CD4-positive, alpha-beta T cell (primary cell): ENCODE data around the gene SPECC1. TPM values are rescaled to one million over a fixed set of nuclear protein-coding genes. Genes with fewer than 3 reads are reported as not detected.

ENCODE experiments used
- ATAC-seq: fragments of 200-7000 bp; cut with Tn5 transposase; one replicate; pipeline ENCODE4 v1.10.0; 2022; ENCODE audit warnings: mild to moderate bottlenecking; ENCODE audit not compliant: poor library complexity
- CTCF ChIA-PET: fragments of 350-600 bp; sonication (Branson Sonifier 250); formaldehyde crosslinking; loops from one replicate; lab custom pipeline; 2021; ENCODE audit warnings: antibody characterized with exemption, inconsistent platforms; lab: Charles Lee
- POLR2A ChIA-PET: fragments of 350-600 bp; sonication (Branson Sonifier 250); formaldehyde crosslinking; loops from one replicate; lab custom pipeline; 2021; ENCODE audit warnings: antibody characterized with exemption, inconsistent platforms; lab: Charles Lee
- DNase-seq, 14 experiments: peaks; one replicate each; pipeline ENCODE4 v3.0.0-alpha.2; 2013 to 2020; ENCODE audit warnings: mixed read lengths in 2 of 14
- H3K27ac ChIP-seq, 2 donors: one replicate each; pipeline versions ENCODE4 v1.5.1 to v1.7.0; 2013; ENCODE audit warnings: low read length in 2 of 2, low read depth in 1 of 2, mild to moderate bottlenecking in 1 of 2
- H3K27me3 ChIP-seq, 2 experiments: 1 replicate in 1 of 2; 2 replicates in 1 of 2; pipeline versions ENCODE4 v1.6.1 to v1.7.0; 2013; ENCODE audit warnings: low read length in 2 of 2, control low read depth in 1 of 2, mild to moderate bottlenecking in 1 of 2, moderate library complexity in 1 of 2; ENCODE audit not compliant: insufficient read depth in 2 of 2, control insufficient read depth in 1 of 2
- H3K36me3 ChIP-seq: one replicate; pipeline ENCODE4 v1.6.1; 2013; ENCODE audit warnings: low read length, control low read depth; ENCODE audit not compliant: insufficient read depth
- H3K4me1 ChIP-seq: one replicate; pipeline ENCODE4 v1.6.1; 2013; ENCODE audit warnings: low read length, control low read depth; ENCODE audit not compliant: insufficient read depth
- H3K4me3 ChIP-seq: one replicate; pipeline ENCODE4 v1.5.1; 2013; ENCODE audit warnings: mild to moderate bottlenecking, low read length, moderate library complexity
- H3K9me3 ChIP-seq, 2 experiments: 1 replicate in 1 of 2; 2 replicates in 1 of 2; pipeline versions ENCODE4 v1.6.1 to v1.7.0; 2013; ENCODE audit warnings: low read length in 2 of 2, mild to moderate bottlenecking in 2 of 2, control low read depth in 1 of 2, moderate library complexity in 1 of 2; ENCODE audit not compliant: control insufficient read depth in 1 of 2, insufficient read depth in 1 of 2
- H3K27ac Mint-ChIP-seq: one replicate; pipeline ENCODE4 v1.8.0; 2020; ENCODE audit warnings: mixed read lengths
- H3K27me3 Mint-ChIP-seq: one replicate; pipeline ENCODE4 v1.8.0; 2021; ENCODE audit warnings: mixed read lengths
- H3K36me3 Mint-ChIP-seq: one replicate; pipeline ENCODE4 v1.8.0; 2021; ENCODE audit warnings: low read depth, mixed read lengths
- H3K4me1 Mint-ChIP-seq: one replicate; pipeline ENCODE4 v1.8.0; 2021; ENCODE audit warnings: low read depth, mixed read lengths
- H3K4me3 Mint-ChIP-seq: one replicate; pipeline ENCODE4 v1.8.0; 2020; ENCODE audit warnings: mild to moderate bottlenecking, mixed read lengths
- H3K9me3 Mint-ChIP-seq: one replicate; pipeline ENCODE4 v1.8.0; 2020; ENCODE audit warnings: mixed read lengths
- CTCF ChIP-seq: fragments of 200-600 bp; IDR thresholded peaks from one replicate; pipeline ENCODE4 v1.8.0; 2022; ENCODE audit warnings: antibody characterized with exemption, mild to moderate bottlenecking
- intact Hi-C, 2 experiments: fragments of 100-400 bp; cut with DNase I in 1 of 2; cut with micrococcal nuclease in 1 of 2; formaldehyde crosslinking; loops; one replicate each; pipeline versions ENCODE4 v1.15.1 to v1.9.0; 2023 to 2025; cut with DNase I, micrococcal nuclease
- total RNA-seq, 174 experiments: library from RNA in 2 of 174; stranded (reverse) in 2 of 174; gene quantifications; one replicate each; pipeline ENCODE4 v1.2.3 and lab custom pipeline; 2021 to 2026

SPECC1 gene
- total RNA-seq, 2 experiments from 2014 or later = 4.3 to 4.4 TPM

GRCh38 chr17:19992803-19993713 is 16.1 kb upstream of the SPECC1 start:
- H3K9me3 Mint-ChIP-seq = no peaks in the 10 kb centered on the region
- TF ChIP-seq CTCF = peak; percentile 82
- no peak overlapping the region for H3K27ac Mint-ChIP-seq
- DNase-seq (peak; percentile 56 to 89 (median 69)), ATAC-seq (peak; percentile 100)
- Histone ChIP-seq H3K4me3 (no peak overlapping the region), H3K27me3 (no peaks in the 10 kb centered on the region), H3K9me3 (no peaks in the 10 kb centered on the region), H3K27ac (no peak overlapping the region), H3K36me3 (no peaks in the 10 kb centered on the region), H3K4me1 (peaks cover 8% of the 10 kb centered on the region)
- H3K27me3 Mint-ChIP-seq = peaks cover 14% of the 10 kb centered on the region
- peak overlapping the region; percentile 30 for H3K4me3 Mint-ChIP-seq
- CTCF ChIA-PET = interaction anchor here (0.6 to 1.9 kb wide), 18 partner anchors 11 to 1000 kb away, joined by 3 to 13 read pairs (median 4); partner anchors contain the start of genes AKAP10 and SPECC1
- peaks cover 6% of the 10 kb centered on the region for H3K4me1 Mint-ChIP-seq
- POLR2A ChIA-PET = interaction anchor here (0.6 to 1.3 kb wide), 4 partner anchors 15 to 1046 kb away, joined by 3 to 6 read pairs (median 4); partner anchors contain the start of gene AKAP10
- intact Hi-C loops = loop anchor here (1.0 to 10.0 kb wide), 5 partner anchors 123 to 999 kb away; no protein-coding TSS in a partner anchor
- no peaks in the 10 kb centered on the region for H3K36me3 Mint-ChIP-seq

- ChIA-PET POLR2A (no interaction called here), CTCF (interaction anchor here (0.6 to 1.6 kb wide), 3 partner anchors 13 to 997 kb away, joined by 3 to 5 read pairs (median 3); partner anchors contain the start of gene SPECC1)
- intact Hi-C loops = loop anchor here in 1 of 2 experiments (10.0 kb wide), 1 partner anchor 319 kb away; no protein-coding TSS in a partner anchor
- Mint-ChIP-seq H3K36me3 (no peaks in the 10 kb centered on the region), H3K4me1 (peaks cover 6% of the 10 kb centered on the region), H3K4me3 (no peak overlapping the region), H3K9me3 (no peaks in the 10 kb centered on the region), H3K27me3 (peaks cover 28% of the 10 kb centered on the region), H3K27ac (no peak overlapping the region)
- no peak overlapping the region for H3K27ac ChIP-seq
- DNase-seq (no peak), ATAC-seq (no peak)
- no peaks in the 10 kb centered on the region for H3K27me3 ChIP-seq
- H3K36me3 ChIP-seq = no peaks in the 10 kb centered on the region
- peaks cover 8% of the 10 kb centered on the region for H3K4me1 ChIP-seq
- H3K9me3 ChIP-seq = no peaks in the 10 kb centered on the region
- no peak for TF ChIP-seq CTCF
- no peak overlapping the region for H3K4me3 ChIP-seq
Measured at GRCh38 chr17:19996086-19996485, 13.1 kb upstream of the SPECC1 start.

GRCh38 chr17:19996502-19996901 is 12.7 kb upstream of the SPECC1 start:
- no peaks in the 10 kb centered on the region for H3K9me3 Mint-ChIP-seq
- H3K4me3 Mint-ChIP-seq = no peak overlapping the region
- no peaks in the 10 kb centered on the region for H3K36me3 Mint-ChIP-seq
- DNase-seq (no peak), ATAC-seq (no peak)
- H3K4me1 ChIP-seq = peaks cover 8% of the 10 kb centered on the region
- H3K27ac ChIP-seq = no peak overlapping the region
- peaks cover 28% of the 10 kb centered on the region for H3K27me3 Mint-ChIP-seq
- CTCF ChIA-PET = interaction anchor here (0.6 to 1.6 kb wide), 2 partner anchors 12 to 997 kb away, joined by 3 to 5 read pairs; partner anchors contain the start of gene SPECC1
- H3K36me3 ChIP-seq = no peaks in the 10 kb centered on the region
- peaks cover 6% of the 10 kb centered on the region for H3K4me1 Mint-ChIP-seq
- no peak for TF ChIP-seq CTCF
- intact Hi-C loops = loop anchor here in 1 of 2 experiments (10.0 kb wide), 1 partner anchor 318 kb away; no protein-coding TSS in a partner anchor
- no peaks in the 10 kb centered on the region for H3K27me3 ChIP-seq
- no peak overlapping the region for H3K4me3 ChIP-seq
- H3K9me3 ChIP-seq = no peaks in the 10 kb centered on the region
- POLR2A ChIA-PET = no interaction called here
- no peak overlapping the region for H3K27ac Mint-ChIP-seq
